Liver (tissue), 9 donors: Measurements from ENCODE around the gene ATG4A. TPM values are rescaled to one million over a fixed set of nuclear protein-coding genes. Genes with fewer than 3 reads are reported as not detected.

Experiments
- DNase-seq: peaks from one replicate; pipeline ENCODE4 v3.0.0-alpha.2; 2017; ENCODE audit warnings: low spot score
- H3K27ac ChIP-seq, 2 donors: one replicate each; pipeline ENCODE4 v1.7.0; 2013; ENCODE audit warnings: inconsistent platforms in 2 of 2, low read length in 2 of 2, control low read depth in 1 of 2, low read depth in 1 of 2, mild to moderate bottlenecking in 1 of 2
- H3K27me3 ChIP-seq, 4 donors: one replicate each; pipeline versions ENCODE4 v1.6.1 to v1.7.0; 2013; ENCODE audit warnings: low read length in 3 of 4, inconsistent platforms in 1 of 4, mild to moderate bottlenecking in 1 of 4, moderate library complexity in 1 of 4; ENCODE audit not compliant: control insufficient read depth in 4 of 4, insufficient read depth in 4 of 4
- H3K36me3 ChIP-seq, 4 donors: one replicate each; pipeline versions ENCODE4 v1.6.1 to v1.7.0; 2013; ENCODE audit warnings: low read length in 3 of 4, mild to moderate bottlenecking in 3 of 4, low read depth in 1 of 4, moderate library complexity in 1 of 4; ENCODE audit not compliant: control insufficient read depth in 4 of 4, insufficient read depth in 3 of 4
- H3K4me1 ChIP-seq, 4 donors: one replicate each; pipeline versions ENCODE4 v1.6.1 to v1.7.0; 2013; ENCODE audit warnings: low read length in 3 of 4, mild to moderate bottlenecking in 3 of 4, moderate library complexity in 1 of 4; ENCODE audit not compliant: control insufficient read depth in 4 of 4, insufficient read depth in 4 of 4
- H3K4me3 ChIP-seq, 3 donors: one replicate each; pipeline versions ENCODE4 v1.6.1 to v1.7.0; 2013; ENCODE audit warnings: low read length in 3 of 3, control low read depth in 1 of 3, low read depth in 1 of 3, mild to moderate bottlenecking in 1 of 3
- H3K9ac ChIP-seq, 2 donors: one replicate each; pipeline ENCODE4 v1.7.0; 2013; ENCODE audit warnings: low read length in 2 of 2, mild to moderate bottlenecking in 2 of 2, moderate library complexity in 2 of 2, control low read depth in 1 of 2, low read depth in 1 of 2
- H3K9me3 ChIP-seq, 4 donors: one replicate each; pipeline versions ENCODE4 v1.6.1 to v1.7.0; 2013; ENCODE audit warnings: low read length in 3 of 4; ENCODE audit not compliant: control insufficient read depth in 4 of 4
- EGR1 ChIP-seq, 2 donors: IDR thresholded peaks; 2 replicates each; pipeline ENCODE4 v1.6.1; 2016 to 2018; ENCODE audit warnings: antibody characterized with exemption in 2 of 2, low read depth in 2 of 2
- FOXA1 ChIP-seq: IDR thresholded peaks from 2 replicates; pipeline ENCODE4 v1.6.1; 2016; ENCODE audit warnings: antibody characterized with exemption
- FOXA2 ChIP-seq: IDR thresholded peaks from 2 replicates; pipeline ENCODE4 v1.6.1; 2016; ENCODE audit warnings: antibody characterized with exemption
- GABPA ChIP-seq, 2 donors: IDR thresholded peaks in 1 of 2; conservative IDR thresholded peaks in 1 of 2; 2 replicates each; pipeline ENCODE4 v1.6.1; 2016; ENCODE audit warnings: antibody characterized with exemption in 2 of 2, mild to moderate bottlenecking in 1 of 2, moderate library complexity in 1 of 2
- HNF4A ChIP-seq, 2 donors: conservative IDR thresholded peaks; 2 replicates each; pipeline ENCODE4 v1.6.1; 2016; ENCODE audit warnings: antibody characterized with exemption in 2 of 2, mild to moderate bottlenecking in 2 of 2
- HNF4G ChIP-seq: IDR thresholded peaks from 2 replicates; pipeline ENCODE4 v1.6.1; 2016; ENCODE audit warnings: antibody characterized with exemption
- JUND ChIP-seq, 2 donors: IDR thresholded peaks; 2 replicates each; pipeline ENCODE4 v1.6.1; 2016; ENCODE audit warnings: antibody characterized with exemption in 2 of 2
- MAX ChIP-seq: IDR thresholded peaks from 2 replicates; pipeline ENCODE4 v1.6.1; 2016; ENCODE audit warnings: antibody characterized with exemption
- NR2F2 ChIP-seq: IDR thresholded peaks from 2 replicates; pipeline ENCODE4 v1.6.1; 2016; ENCODE audit warnings: antibody characterized with exemption
- RAD21 ChIP-seq, 2 donors: IDR thresholded peaks; 2 replicates each; pipeline ENCODE4 v1.6.1; 2016; ENCODE audit warnings: antibody characterized with exemption in 2 of 2, mild to moderate bottlenecking in 2 of 2
- SP1 ChIP-seq: IDR thresholded peaks from 2 replicates; pipeline ENCODE4 v1.6.1; 2018; ENCODE audit warnings: antibody characterized with exemption, mild to moderate bottlenecking
- TAF1 ChIP-seq: conservative IDR thresholded peaks from 2 replicates; pipeline ENCODE4 v1.6.1; 2016; ENCODE audit warnings: antibody characterized with exemption, mild to moderate bottlenecking
- YY1 ChIP-seq: IDR thresholded peaks from 2 replicates; pipeline ENCODE4 v1.6.1; 2016; ENCODE audit warnings: antibody characterized with exemption, mild to moderate bottlenecking
- ZBTB33 ChIP-seq: IDR thresholded peaks from 2 replicates; pipeline ENCODE4 v1.6.1; 2016; ENCODE audit warnings: antibody characterized with exemption
- WGBS: extraction: QIAGEN DNeasy Blood & Tissue Kit; methylation state at CpG from one replicate; pipeline ENCODE4 v1.1.7; 2013; 5-methylcytosine and 5-hydroxymethylcytosine counted together
- polyA plus RNA-seq, 2 donors: library from polyadenylated mRNA; stranded (reverse) in 1 of 2; unstranded in 1 of 2; fragments of 200-250 nt in 1 of 2; fragments of >200 nt in 1 of 2; fragmentation: Nextera tagmentation in 1 of 2; extraction: Ambion mirVana in 1 of 2; gene quantifications; one replicate each; pipeline versions ENCODE4 v1.2.1 to v1.2.3, GENCODE V29; 2013 to 2015
- total RNA-seq, 2 donors: library from RNA; depleted of rRNA; stranded (reverse); fragments of >200 nt; gene quantifications; one replicate each; pipeline ENCODE4 v1.2.3, GENCODE V29; 2014
- TF ChIP-seq, protein P1 (sequence below): fragments of 150-350 bp; IDR thresholded peaks from 2 replicates; pipeline ENCODE4 v1.5.1; 2017; ENCODE audit warnings: improper control_type of control experiment, low read depth, low read length; ENCODE audit not compliant: missing input control
- TF ChIP-seq, protein P2 (sequence below): IDR thresholded peaks from 2 replicates; pipeline ENCODE4 v1.6.1; 2016; ENCODE audit warnings: antibody characterized with exemption
- donor health status: healthy.
- donor health status: healthy.
- donor health status: healthy.
- donor health status: healthy.
- donor health status: healthy.

Gene ATG4A
- total and polyA plus RNA-seq, 4 donors: 11.7 to 19.8 (median 16.6) TPM

- H3K4me1 ChIP-seq: no peaks in the 10 kb centered on the region
- no peak overlapping the region for H3K4me3 ChIP-seq
- no peak overlapping the region for H3K9ac ChIP-seq
- no peaks in the 10 kb centered on the region for H3K9me3 ChIP-seq
- DNase-seq: no peak
- no peaks in the 10 kb centered on the region for H3K36me3 ChIP-seq
- TF ChIP-seq EGR1 (IDR thresholded peaks at IDR 0.05; ENCODE audit: low read depth in 2 of 2): no peak
- no peak for TF ChIP-seq FOXA1
- no peak for TF ChIP-seq RAD21 (IDR thresholded peaks at IDR 0.05)
- TF ChIP-seq FOXA2: no peak
- no peak for TF ChIP-seq NR2F2
- no peak for TF ChIP-seq HNF4G
- no peak overlapping the region for H3K27ac ChIP-seq
- WGBS: 95% methylated on average over 3 of the region's 3 CpGs
- no peaks in the 10 kb centered on the region for H3K27me3 ChIP-seq
These were observed 78.2 kb downstream of the ATG4A start for GRCh38 chrX:108169768-108170167.

- Histone ChIP-seq H3K27me3 (no peaks in the 10 kb centered on the region), H3K9me3 (no peaks in the 10 kb centered on the region), H3K27ac (no peak overlapping the region), H3K36me3 (no peaks in the 10 kb centered on the region), H3K9ac (no peak overlapping the region), H3K4me3 (no peak overlapping the region), H3K4me1 (no peaks in the 10 kb centered on the region)
- DNase-seq: no peak
- 98% methylated on average over 4 of the region's 4 CpGs for WGBS
- no peak for TF ChIP-seq NR2F2
- no peak for TF ChIP-seq JUND (IDR thresholded peaks at IDR 0.05)
- TF ChIP-seq, protein P1, sequence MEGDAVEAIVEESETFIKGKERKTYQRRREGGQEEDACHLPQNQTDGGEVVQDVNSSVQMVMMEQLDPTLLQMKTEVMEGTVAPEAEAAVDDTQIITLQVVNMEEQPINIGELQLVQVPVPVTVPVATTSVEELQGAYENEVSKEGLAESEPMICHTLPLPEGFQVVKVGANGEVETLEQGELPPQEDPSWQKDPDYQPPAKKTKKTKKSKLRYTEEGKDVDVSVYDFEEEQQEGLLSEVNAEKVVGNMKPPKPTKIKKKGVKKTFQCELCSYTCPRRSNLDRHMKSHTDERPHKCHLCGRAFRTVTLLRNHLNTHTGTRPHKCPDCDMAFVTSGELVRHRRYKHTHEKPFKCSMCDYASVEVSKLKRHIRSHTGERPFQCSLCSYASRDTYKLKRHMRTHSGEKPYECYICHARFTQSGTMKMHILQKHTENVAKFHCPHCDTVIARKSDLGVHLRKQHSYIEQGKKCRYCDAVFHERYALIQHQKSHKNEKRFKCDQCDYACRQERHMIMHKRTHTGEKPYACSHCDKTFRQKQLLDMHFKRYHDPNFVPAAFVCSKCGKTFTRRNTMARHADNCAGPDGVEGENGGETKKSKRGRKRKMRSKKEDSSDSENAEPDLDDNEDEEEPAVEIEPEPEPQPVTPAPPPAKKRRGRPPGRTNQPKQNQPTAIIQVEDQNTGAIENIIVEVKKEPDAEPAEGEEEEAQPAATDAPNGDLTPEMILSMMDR: no peak
- TF ChIP-seq MAX: no peak
- TF ChIP-seq FOXA1: no peak
- no peak for TF ChIP-seq YY1
- no peak for TF ChIP-seq EGR1 (IDR thresholded peaks at IDR 0.05; ENCODE audit: low read depth in 2 of 2)
- TF ChIP-seq SP1: no peak
- TF ChIP-seq, protein P2, sequence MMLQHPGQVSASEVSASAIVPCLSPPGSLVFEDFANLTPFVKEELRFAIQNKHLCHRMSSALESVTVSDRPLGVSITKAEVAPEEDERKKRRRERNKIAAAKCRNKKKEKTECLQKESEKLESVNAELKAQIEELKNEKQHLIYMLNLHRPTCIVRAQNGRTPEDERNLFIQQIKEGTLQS: no peak
- no peak for TF ChIP-seq TAF1
- TF ChIP-seq FOXA2: no peak
- no peak for TF ChIP-seq GABPA (IDR thresholded peaks at IDR 0.05 in 1 of 2, conservative IDR thresholded peaks at IDR 0.05 in 1 of 2)
- no peak for TF ChIP-seq ZBTB33
These were observed 80.1 kb downstream of the ATG4A start for GRCh38 chrX:108171671-108172070.

DNA sequence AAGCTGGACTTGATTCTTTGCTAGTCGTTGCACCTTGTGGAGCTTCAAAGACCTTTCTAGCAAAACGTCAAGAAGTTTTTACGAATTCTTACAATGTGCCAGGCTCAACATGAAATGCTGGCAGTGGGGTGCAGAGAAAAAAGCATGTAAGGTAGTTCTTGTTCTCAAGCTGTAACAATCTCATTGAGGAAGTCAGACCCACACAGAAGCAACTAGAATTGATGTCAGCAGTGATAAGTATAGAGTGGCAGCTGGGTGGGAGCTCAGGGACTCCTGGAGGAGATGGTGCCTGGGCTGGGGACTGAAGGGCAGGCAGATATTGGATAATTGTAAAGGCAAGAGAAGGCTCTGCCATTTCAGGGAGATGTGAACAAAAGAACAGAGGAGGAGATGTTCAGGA is 82.3 kb downstream of the ATG4A start:
- DNase-seq: no peak
- no peaks in the 10 kb centered on the region for H3K4me1 ChIP-seq
- H3K4me3 ChIP-seq: no peak overlapping the region
- no peaks in the 10 kb centered on the region for H3K27me3 ChIP-seq
- WGBS: 47% methylated on average over 3 of the region's 3 CpGs
- no peaks in the 10 kb centered on the region for H3K36me3 ChIP-seq
- no peak overlapping the region for H3K9ac ChIP-seq
- TF ChIP-seq FOXA1: no peak
- TF ChIP-seq HNF4A (conservative IDR thresholded peaks at IDR 0.05): no peak
- TF ChIP-seq, protein P1: no peak
- TF ChIP-seq HNF4G: no peak
- TF ChIP-seq TAF1: no peak
- no peak for TF ChIP-seq YY1
- H3K9me3 ChIP-seq: no peaks in the 10 kb centered on the region
- H3K27ac ChIP-seq: no peak overlapping the region
